PC-9 (cell line): Measurements from ENCODE around the gene LDLRAD3. TPM values are rescaled to one million over a fixed set of nuclear protein-coding genes. Genes with fewer than 3 reads are reported as not detected.

Source experiments
- BruUV-seq: library from RNA; stranded (reverse); fragments of 400-500 nt; replicated peaks from 2 replicates; lab custom pipeline; 2021; lab: Mats Ljungman, UMichigan
- CTCF ChIA-PET: fragments of 300-600 bp; sonication (Branson Sonifier 250); formaldehyde crosslinking; loops from one replicate; lab custom pipeline; 2022; ENCODE audit warnings: antibody characterized with exemption; lab: Charles Lee
- POLR2A ChIA-PET: fragments of 300-600 bp; sonication (Branson Sonifier 250); formaldehyde crosslinking; loops from one replicate; lab custom pipeline; 2022; ENCODE audit warnings: antibody characterized with exemption; ENCODE audit not compliant: unreplicated experiment; lab: Charles Lee
- DNase-seq, 2 experiments: peaks; one replicate each; pipeline versions ENCODE4 v3.0.0 to v3.0.0-alpha.2; 2015 to 2022; ENCODE audit warnings: mixed read lengths in 1 of 2
- H2AFZ ChIP-seq: fragments of 200-600 bp; sonication (generic); 2 replicates; pipeline ENCODE4 v1.8.1; 2017; ENCODE audit warnings: antibody characterized with exemption
- H3F3A ChIP-seq: fragments of 200-600 bp; sonication (generic); 2 replicates; pipeline ENCODE4 v1.8.1; 2017; ENCODE audit warnings: antibody characterized with exemption, mild to moderate bottlenecking, low read depth; ENCODE audit not compliant: insufficient read depth
- H3K27ac ChIP-seq: fragments of 200-600 bp; sonication (generic); 2 replicates; pipeline ENCODE4 v1.6.1; 2016; ENCODE audit warnings: mixed run types
- H3K27me3 ChIP-seq: fragments of 200-600 bp; sonication (generic); 2 replicates; pipeline ENCODE4 v1.6.1; 2016; ENCODE audit warnings: low read depth, mixed run types; ENCODE audit not compliant: insufficient read depth
- H3K36me3 ChIP-seq: fragments of 200-600 bp; sonication (generic); 2 replicates; pipeline ENCODE4 v1.6.1; 2016; ENCODE audit warnings: low read depth, mixed run types
- H3K4me1 ChIP-seq: fragments of 200-600 bp; sonication (generic); replicated peaks from 2 replicates; pipeline ENCODE4 v1.6.1; 2016; ENCODE audit warnings: mixed run types; ENCODE audit not compliant: insufficient read depth
- H3K4me2 ChIP-seq: fragments of 200-600 bp; sonication (generic); 2 replicates; pipeline ENCODE4 v1.6.1; 2017; ENCODE audit warnings: mixed run types
- H3K4me3 ChIP-seq: fragments of 200-600 bp; sonication (generic); 2 replicates; pipeline ENCODE4 v1.6.1; 2016; ENCODE audit warnings: mixed run types
- H3K79me2 ChIP-seq: fragments of 200-600 bp; sonication (generic); 2 replicates; pipeline ENCODE4 v1.6.1; 2017; ENCODE audit warnings: low read depth, mixed run types
- H3K9me2 ChIP-seq: fragments of 200-600 bp; sonication (generic); 2 replicates; pipeline ENCODE4 v1.8.1; 2017; ENCODE audit warnings: mild to moderate bottlenecking; ENCODE audit not compliant: insufficient read depth
- H3K9me3 ChIP-seq: fragments of 200-600 bp; sonication (generic); 2 replicates; pipeline ENCODE4 v1.8.1; 2016; ENCODE audit warnings: low read depth; ENCODE audit not compliant: insufficient read depth
- H4K20me1 ChIP-seq: fragments of 200-600 bp; sonication (generic); 2 replicates; pipeline ENCODE4 v1.8.1; 2017; ENCODE audit not compliant: insufficient read depth
- EZH2 ChIP-seq: fragments of 200-600 bp; sonication (generic); IDR thresholded peaks from 2 replicates; pipeline ENCODE4 v1.8.0; 2017; ENCODE audit warnings: antibody characterized with exemption, low read depth
- intact Hi-C: fragments of 100-400 bp; cut with micrococcal nuclease; formaldehyde crosslinking; loops from one replicate; pipeline ENCODE4 v1.10.0; 2022; ENCODE audit not compliant: unreplicated experiment
- total RNA-seq: library from RNA; stranded (reverse); gene quantifications from 2 replicates; pipeline ENCODE4 v1.2.3, GENCODE V29; 2021
- TF ChIP-seq, protein P1 (sequence below): fragments of 200-600 bp; sonication (generic); conservative IDR thresholded peaks from 2 replicates; pipeline ENCODE4 v1.6.1; 2017; ENCODE audit warnings: mixed run types, antibody characterized with exemption, mild to moderate bottlenecking, moderate library complexity

LDLRAD3 gene
- total RNA-seq, 1 experiment from 2014 or later: 15.9 TPM

- BruUV-seq: no TSS peak
- no peaks in the 10 kb centered on the region for H3K36me3 ChIP-seq
- no peak overlapping the region for H3K27ac ChIP-seq
- H3K27me3 ChIP-seq: no peaks in the 10 kb centered on the region
- no peaks in the 10 kb centered on the region for H3K9me3 ChIP-seq
- peaks cover 9% of the 10 kb centered on the region; the same call in 1 of the 2 replicates for H3K4me1 ChIP-seq
- POLR2A ChIA-PET: interaction anchor here (0.7 kb wide), 1 partner anchor 25 kb away, joined by 3 read pairs; no protein-coding TSS in a partner anchor
- H4K20me1 ChIP-seq: no peaks in the 10 kb centered on the region
- CTCF ChIA-PET: interaction anchor here (0.7 kb wide), 1 partner anchor 193 kb away, joined by 3 read pairs; no protein-coding TSS in a partner anchor
- no peaks in the 10 kb centered on the region for H3K9me2 ChIP-seq
- intact Hi-C loops: no loop called here
- H2AFZ ChIP-seq: no peak overlapping the region
- DNase-seq: peak in 1 of 2 experiments; percentile 58
- H3K4me3 ChIP-seq: no peak overlapping the region
- H3K4me2 ChIP-seq: no peak overlapping the region
- TF ChIP-seq EZH2: no peak
- TF ChIP-seq, protein P1, sequence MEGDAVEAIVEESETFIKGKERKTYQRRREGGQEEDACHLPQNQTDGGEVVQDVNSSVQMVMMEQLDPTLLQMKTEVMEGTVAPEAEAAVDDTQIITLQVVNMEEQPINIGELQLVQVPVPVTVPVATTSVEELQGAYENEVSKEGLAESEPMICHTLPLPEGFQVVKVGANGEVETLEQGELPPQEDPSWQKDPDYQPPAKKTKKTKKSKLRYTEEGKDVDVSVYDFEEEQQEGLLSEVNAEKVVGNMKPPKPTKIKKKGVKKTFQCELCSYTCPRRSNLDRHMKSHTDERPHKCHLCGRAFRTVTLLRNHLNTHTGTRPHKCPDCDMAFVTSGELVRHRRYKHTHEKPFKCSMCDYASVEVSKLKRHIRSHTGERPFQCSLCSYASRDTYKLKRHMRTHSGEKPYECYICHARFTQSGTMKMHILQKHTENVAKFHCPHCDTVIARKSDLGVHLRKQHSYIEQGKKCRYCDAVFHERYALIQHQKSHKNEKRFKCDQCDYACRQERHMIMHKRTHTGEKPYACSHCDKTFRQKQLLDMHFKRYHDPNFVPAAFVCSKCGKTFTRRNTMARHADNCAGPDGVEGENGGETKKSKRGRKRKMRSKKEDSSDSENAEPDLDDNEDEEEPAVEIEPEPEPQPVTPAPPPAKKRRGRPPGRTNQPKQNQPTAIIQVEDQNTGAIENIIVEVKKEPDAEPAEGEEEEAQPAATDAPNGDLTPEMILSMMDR: no peak
- no peaks in the 10 kb centered on the region for H3F3A ChIP-seq
- H3K79me2 ChIP-seq: 0 out of 2 replicates have a peak, but pooled peaks cover 8% of the 10 kb centered on the region
These were observed 82.6 kb downstream of the LDLRAD3 start for GRCh38 chr11:36026315-36026968.

DNA sequence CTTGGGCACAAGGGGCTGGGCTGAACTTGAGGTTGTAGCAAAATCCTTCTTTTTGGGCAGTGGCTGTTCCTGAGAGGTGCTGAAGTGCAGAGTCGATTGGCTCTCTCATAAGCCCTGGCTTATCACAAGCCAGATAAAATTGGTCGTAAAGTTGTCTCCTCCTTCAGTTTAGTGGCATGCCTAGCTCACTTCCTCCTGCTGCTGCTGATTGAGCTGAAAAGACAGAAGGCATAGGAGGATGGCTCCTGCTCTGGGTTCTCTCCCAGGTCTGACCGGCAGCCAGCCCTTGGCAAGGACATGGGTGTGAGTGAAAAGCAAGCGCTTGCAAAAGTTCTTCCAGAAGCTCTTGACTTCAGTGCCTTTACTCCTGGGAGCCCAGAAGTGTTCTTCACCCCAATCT is 83.9 kb downstream of the LDLRAD3 start:
- ChIA-PET CTCF (no interaction called here), POLR2A (no interaction called here)
- Histone ChIP-seq H3K4me2 (no peak overlapping the region), H3K27me3 (no peaks in the 10 kb centered on the region), H2AFZ (no peak overlapping the region), H3K4me3 (no peak overlapping the region), H3K36me3 (no peaks in the 10 kb centered on the region), H3K79me2 (0 out of 2 replicates have a peak, but pooled peaks cover 8% of the 10 kb centered on the region), H3K9me2 (no peaks in the 10 kb centered on the region), H3F3A (no peaks in the 10 kb centered on the region), H3K27ac (no peak overlapping the region), H3K4me1 (peaks cover 9% of the 10 kb centered on the region; the same call in 1 of the 2 replicates), H3K9me3 (no peaks in the 10 kb centered on the region), H4K20me1 (no peaks in the 10 kb centered on the region)
- no peak for TF ChIP-seq EZH2
- TF ChIP-seq, protein P1: no peak
- intact Hi-C loops: no loop called here
- no peak for DNase-seq
- no TSS peak for BruUV-seq

DNA sequence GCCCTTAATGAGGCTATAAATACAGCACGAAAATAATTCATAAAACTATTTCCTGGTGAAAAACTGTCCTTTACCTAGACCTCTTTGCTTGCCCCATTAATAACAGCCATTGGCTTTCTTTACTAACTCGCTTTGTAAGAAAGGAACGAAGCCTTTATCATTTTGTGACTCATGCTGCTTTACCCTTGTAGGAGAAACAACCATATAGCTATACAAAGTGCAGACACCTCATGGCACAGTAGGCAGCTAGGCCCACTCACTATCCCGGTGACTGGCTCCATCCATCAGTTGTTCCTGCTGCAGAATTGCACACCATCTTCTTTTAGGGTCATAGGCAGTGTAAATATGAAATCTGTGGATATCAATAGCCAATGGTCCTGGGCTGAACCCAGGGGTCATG is 85.8 kb downstream of the LDLRAD3 start:
- no peak overlapping the region for H2AFZ ChIP-seq
- H3K9me3 ChIP-seq: no peaks in the 10 kb centered on the region
- H3K4me1 ChIP-seq: peaks cover 25% of the 10 kb centered on the region
- POLR2A ChIA-PET: no interaction called here
- H3K4me2 ChIP-seq: no peak overlapping the region
- H3K9me2 ChIP-seq: no peaks in the 10 kb centered on the region
- 0 out of 2 replicates have a peak, but pooled peaks cover 5% of the 10 kb centered on the region for H3K79me2 ChIP-seq
- TF ChIP-seq, protein P1: no peak
- no peak for TF ChIP-seq EZH2
- no peaks in the 10 kb centered on the region for H3K36me3 ChIP-seq
- CTCF ChIA-PET: no interaction called here
- no peak for DNase-seq
- no peak overlapping the region for H3K27ac ChIP-seq
- no peaks in the 10 kb centered on the region for H3K27me3 ChIP-seq
- H3K4me3 ChIP-seq: no peak overlapping the region
- peaks cover 10% of the 10 kb centered on the region for H3F3A ChIP-seq
- 0 out of 2 replicates have a peak, but pooled peaks cover 3% of the 10 kb centered on the region for H4K20me1 ChIP-seq
- intact Hi-C loops: no loop called here
- BruUV-seq: no TSS peak
